SK-N-SH (cell line): ENCODE results near the gene EGFLAM. TPM values are rescaled to one million over a fixed set of nuclear protein-coding genes. Genes with fewer than 3 reads are reported as not detected.

ENCODE experiments used
- CTCF ChIA-PET: fragments of 300-600, 350-600 bp; formaldehyde crosslinking; extraction: SDS; loops from one replicate; lab custom pipeline; 2021; lab: Yijun Ruan, JAX
- POLR2A ChIA-PET: fragments of 350-600 bp; sonication (Branson Sonifier 250); formaldehyde crosslinking; extraction: SDS; loops from one replicate; lab custom pipeline; 2020; ENCODE audit warnings: antibody characterized with exemption, inconsistent platforms; lab: Yijun Ruan, JAX
- DNase-seq: peaks from one replicate; pipeline ENCODE4 v3.0.0; 2012
- H2AFZ ChIP-seq: fragments of 200-600 bp; sonication (generic); 2 replicates; pipeline ENCODE4 v1.8.1; 2016; ENCODE audit warnings: antibody characterized with exemption, mild to moderate bottlenecking, low read depth
- H3F3A ChIP-seq: fragments of 200-600 bp; sonication (generic); replicated peaks from 2 replicates; pipeline ENCODE3; 2016; ENCODE audit warnings: antibody characterized with exemption, mild to moderate bottlenecking; ENCODE audit not compliant: insufficient read depth
- H3K27ac ChIP-seq, 2 experiments: fragments of 200-500 bp in 1 of 2; fragments of 200-600 bp in 1 of 2; sonication (Bioruptor generic) in 1 of 2; sonication (generic), shearing (Covaris generic) in 1 of 2; 2 replicates each; pipeline versions ENCODE4 v1.5.1 to v1.6.1; 2014 to 2016; ENCODE audit warnings: low read depth in 2 of 2, inconsistent platforms in 1 of 2, low read length in 1 of 2, mild to moderate bottlenecking in 1 of 2, mixed read lengths in 1 of 2
- H3K27me3 ChIP-seq: fragments of 200-600 bp; sonication (generic), shearing (Covaris generic); 2 replicates; pipeline ENCODE4 v1.6.1; 2016; ENCODE audit warnings: mixed run types; ENCODE audit not compliant: insufficient read depth
- H3K36me3 ChIP-seq, 2 experiments: fragments of 200-500 bp in 1 of 2; fragments of 200-600 bp in 1 of 2; sonication (Bioruptor generic) in 1 of 2; sonication (generic) in 1 of 2; replicated peaks in 1 of 2; 2 replicates each; pipeline versions ENCODE3 to v1.5.1; 2014 to 2016; ENCODE audit warnings: low read length in 1 of 2, mild to moderate bottlenecking in 1 of 2; ENCODE audit not compliant: insufficient read depth in 2 of 2, control insufficient read depth in 1 of 2
- H3K4me1 ChIP-seq, 2 experiments: fragments of 200-500 bp in 1 of 2; fragments of 200-600 bp in 1 of 2; sonication (Bioruptor generic) in 1 of 2; sonication (generic), shearing (Covaris generic) in 1 of 2; 2 replicates each; pipeline versions ENCODE4 v1.5.1 to v1.6.1; 2014 to 2016; ENCODE audit warnings: low read depth in 1 of 2, low read length in 1 of 2, mixed run types in 1 of 2; ENCODE audit not compliant: insufficient read depth in 2 of 2, control insufficient read depth in 1 of 2
- H3K4me2 ChIP-seq: fragments of 200-600 bp; sonication (generic), shearing (Covaris generic); 2 replicates; pipeline ENCODE4 v1.6.1; 2017; ENCODE audit warnings: mixed run types
- H3K4me3 ChIP-seq, 2 experiments: fragments of 200-500 bp in 1 of 2; fragments of 200-600 bp in 1 of 2; sonication (Bioruptor generic) in 1 of 2; sonication (generic), shearing (Covaris generic) in 1 of 2; 2 replicates each; pipeline versions ENCODE4 v1.5.1 to v1.8.1; 2014 to 2016; ENCODE audit warnings: low read depth in 2 of 2, inconsistent platforms in 1 of 2, low read length in 1 of 2, mild to moderate bottlenecking in 1 of 2, mixed read lengths in 1 of 2, moderate library complexity in 1 of 2
- H3K79me2 ChIP-seq: fragments of 200-600 bp; sonication (generic); 2 replicates; pipeline ENCODE4 v1.8.1; 2017; ENCODE audit warnings: mild to moderate bottlenecking; ENCODE audit not compliant: insufficient read depth
- H3K9ac ChIP-seq: fragments of 200-600 bp; sonication (generic); 2 replicates; pipeline ENCODE4 v1.6.1; 2017; ENCODE audit warnings: mixed run types
- H3K9me2 ChIP-seq: fragments of 200-600 bp; sonication (generic); 2 replicates; pipeline ENCODE4 v1.6.1; 2017; ENCODE audit warnings: mixed run types
- H3K9me3 ChIP-seq: fragments of 200-600 bp; sonication (generic); 2 replicates; pipeline ENCODE4 v1.6.1; 2017; ENCODE audit warnings: mixed run types, mild to moderate bottlenecking, moderate library complexity
- H4K20me1 ChIP-seq: fragments of 200-600 bp; sonication (generic); 2 replicates; pipeline ENCODE4 v1.6.1; 2017; ENCODE audit warnings: mild to moderate bottlenecking, mixed run types; ENCODE audit not compliant: insufficient read depth
- MXI1 ChIP-seq: IDR thresholded peaks from 2 replicates; pipeline ENCODE4 v1.6.1; 2012; ENCODE audit warnings: mild to moderate bottlenecking, low read depth, low read length, improper control_type of control experiment
- NFIC ChIP-seq: IDR thresholded peaks from 2 replicates; pipeline ENCODE4 v1.4.0; 2012; ENCODE audit warnings: borderline replicate concordance
- POLR2AphosphoS5 ChIP-seq: IDR thresholded peaks from 2 replicates; pipeline ENCODE4 v1.6.1; 2012; ENCODE audit warnings: low read depth, low read length
- RAD21 ChIP-seq: IDR thresholded peaks from 2 replicates; pipeline ENCODE4 v1.6.1; 2012; ENCODE audit warnings: mild to moderate bottlenecking, low read length
- REST ChIP-seq: IDR thresholded peaks from 2 replicates; pipeline ENCODE4 v1.6.1; 2012; ENCODE audit warnings: mild to moderate bottlenecking, low read depth, low read length, moderate library complexity
- RXRA ChIP-seq: IDR thresholded peaks from 2 replicates; pipeline ENCODE4 v1.4.0; 2012; ENCODE audit warnings: low read depth, mild to moderate bottlenecking, borderline replicate concordance
- WGBS: methylation state at CpG from one replicate; pipeline ENCODE4 v1.1.6; 2017; ENCODE audit warnings: low lambda C conversion rate; 5-methylcytosine and 5-hydroxymethylcytosine counted together
- polyA plus RNA-seq, 3 experiments: library from polyadenylated mRNA; depleted of rRNA; stranded (reverse); fragments of >200 nt; gene quantifications; 2 replicates each; pipeline ENCODE4 v1.2.3, GENCODE V29; 2012
- TF ChIP-seq, protein P1 (sequence below): fragments of 200-600 bp; sonication (generic); IDR thresholded peaks from 2 replicates; pipeline ENCODE4 v1.6.1; 2017; ENCODE audit warnings: antibody characterized with exemption, mild to moderate bottlenecking, moderate library complexity

Gene EGFLAM
- polyA plus RNA-seq, 1 of the 3 experiments (the other 2 are of a cell fraction): 0.05 TPM

DNA sequence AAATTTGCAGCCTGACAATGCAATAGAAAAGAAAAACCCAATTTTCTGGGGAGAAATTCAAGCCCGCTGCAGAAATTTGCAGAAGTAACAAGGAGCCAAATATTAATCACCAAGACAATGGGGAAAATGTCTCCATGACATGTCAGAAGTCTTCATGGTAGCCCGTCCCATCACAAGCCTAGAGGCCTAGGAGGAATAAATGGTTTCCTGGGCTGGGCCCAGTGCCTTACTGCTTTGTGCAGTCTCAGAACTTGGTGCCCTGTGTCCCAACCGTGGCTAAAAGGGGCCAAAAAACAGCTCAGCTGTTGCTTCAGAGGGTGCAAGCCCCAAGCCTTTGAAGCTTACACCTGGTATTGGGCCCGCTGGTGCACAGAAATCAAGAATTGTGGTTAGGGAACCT lies 23.6 kb upstream of the EGFLAM start:
- ChIA-PET POLR2A (no interaction called here), CTCF (no interaction called here)
- TF ChIP-seq NFIC: no peak
- TF ChIP-seq MXI1: no peak
- no peak for TF ChIP-seq RXRA
- TF ChIP-seq, protein P1, sequence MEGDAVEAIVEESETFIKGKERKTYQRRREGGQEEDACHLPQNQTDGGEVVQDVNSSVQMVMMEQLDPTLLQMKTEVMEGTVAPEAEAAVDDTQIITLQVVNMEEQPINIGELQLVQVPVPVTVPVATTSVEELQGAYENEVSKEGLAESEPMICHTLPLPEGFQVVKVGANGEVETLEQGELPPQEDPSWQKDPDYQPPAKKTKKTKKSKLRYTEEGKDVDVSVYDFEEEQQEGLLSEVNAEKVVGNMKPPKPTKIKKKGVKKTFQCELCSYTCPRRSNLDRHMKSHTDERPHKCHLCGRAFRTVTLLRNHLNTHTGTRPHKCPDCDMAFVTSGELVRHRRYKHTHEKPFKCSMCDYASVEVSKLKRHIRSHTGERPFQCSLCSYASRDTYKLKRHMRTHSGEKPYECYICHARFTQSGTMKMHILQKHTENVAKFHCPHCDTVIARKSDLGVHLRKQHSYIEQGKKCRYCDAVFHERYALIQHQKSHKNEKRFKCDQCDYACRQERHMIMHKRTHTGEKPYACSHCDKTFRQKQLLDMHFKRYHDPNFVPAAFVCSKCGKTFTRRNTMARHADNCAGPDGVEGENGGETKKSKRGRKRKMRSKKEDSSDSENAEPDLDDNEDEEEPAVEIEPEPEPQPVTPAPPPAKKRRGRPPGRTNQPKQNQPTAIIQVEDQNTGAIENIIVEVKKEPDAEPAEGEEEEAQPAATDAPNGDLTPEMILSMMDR: no peak
- TF ChIP-seq POLR2AphosphoS5: no peak
- no peak for TF ChIP-seq RAD21
- Histone ChIP-seq H3K27ac (no peak overlapping the region), H3K4me1 (no peaks in the 10 kb centered on the region), H3K9me2 (no peaks in the 10 kb centered on the region), H3K4me2 (no peak overlapping the region), H3K9ac (no peak overlapping the region), H3K4me3 (no peak overlapping the region), H3K9me3 (no peaks in the 10 kb centered on the region), H3K79me2 (no peaks in the 10 kb centered on the region), H4K20me1 (no peaks in the 10 kb centered on the region), H3K27me3 (no peaks in the 10 kb centered on the region), H2AFZ (no peak overlapping the region), H3F3A (no peaks in the 10 kb centered on the region), H3K36me3 (no peaks in the 10 kb centered on the region)
- no peak for DNase-seq
- WGBS: 4% methylated on average over 4 of the region's 4 CpGs

DNA sequence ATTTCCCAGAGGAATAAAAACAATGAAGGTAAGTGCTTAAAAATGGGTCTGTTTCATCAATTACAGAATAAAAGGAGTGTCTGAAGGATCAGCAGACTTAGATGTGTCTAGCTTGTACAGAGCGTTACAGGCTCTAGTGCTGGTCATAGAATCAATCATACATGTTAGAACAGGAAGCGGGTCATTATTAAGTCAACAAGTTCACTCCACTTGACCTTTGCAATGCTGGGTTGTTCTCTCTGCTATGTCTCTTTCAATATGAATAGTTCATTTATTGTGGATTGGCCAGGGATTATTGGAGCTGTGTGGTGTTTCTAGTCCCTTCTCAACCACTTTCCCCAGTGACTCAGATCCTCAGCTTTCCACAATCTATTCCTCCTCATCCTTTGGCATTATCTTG lies 20.7 kb upstream of the EGFLAM start:
- Histone ChIP-seq H2AFZ (no peak overlapping the region), H3K4me2 (no peak overlapping the region), H3K9me2 (no peaks in the 10 kb centered on the region), H3K4me1 (no peaks in the 10 kb centered on the region), H3K79me2 (no peaks in the 10 kb centered on the region), H3K9ac (no peak overlapping the region), H3K9me3 (no peaks in the 10 kb centered on the region), H3K36me3 (no peaks in the 10 kb centered on the region), H3F3A (no peaks in the 10 kb centered on the region), H3K27me3 (no peaks in the 10 kb centered on the region), H3K4me3 (no peak overlapping the region), H4K20me1 (no peaks in the 10 kb centered on the region), H3K27ac (no peak overlapping the region)
- ChIA-PET POLR2A (no interaction called here), CTCF (interaction anchor here (2.6 kb wide), 1 partner anchor 28 kb away, joined by 8 read pairs; no protein-coding TSS in a partner anchor)
- TF ChIP-seq REST (no peak), RXRA (no peak)
- no peak for DNase-seq
- 6% methylated on average over 2 of the region's 2 CpGs for WGBS
